ENCODE results near the gene ABL1. TPM values are rescaled to one million over a fixed set of nuclear protein-coding genes. Genes with fewer than 3 reads are reported as not detected.
A peak's percentile ranks its signal among the peaks of the same experiment; 100 is the strongest.

Gene ABL1
- total and polyA plus RNA-seq, 2 of the 13 experiments (the other 11 are each of a cell fraction or from before 2014, with no cell fraction given) = 10.8 to 20.4 TPM

DNA sequence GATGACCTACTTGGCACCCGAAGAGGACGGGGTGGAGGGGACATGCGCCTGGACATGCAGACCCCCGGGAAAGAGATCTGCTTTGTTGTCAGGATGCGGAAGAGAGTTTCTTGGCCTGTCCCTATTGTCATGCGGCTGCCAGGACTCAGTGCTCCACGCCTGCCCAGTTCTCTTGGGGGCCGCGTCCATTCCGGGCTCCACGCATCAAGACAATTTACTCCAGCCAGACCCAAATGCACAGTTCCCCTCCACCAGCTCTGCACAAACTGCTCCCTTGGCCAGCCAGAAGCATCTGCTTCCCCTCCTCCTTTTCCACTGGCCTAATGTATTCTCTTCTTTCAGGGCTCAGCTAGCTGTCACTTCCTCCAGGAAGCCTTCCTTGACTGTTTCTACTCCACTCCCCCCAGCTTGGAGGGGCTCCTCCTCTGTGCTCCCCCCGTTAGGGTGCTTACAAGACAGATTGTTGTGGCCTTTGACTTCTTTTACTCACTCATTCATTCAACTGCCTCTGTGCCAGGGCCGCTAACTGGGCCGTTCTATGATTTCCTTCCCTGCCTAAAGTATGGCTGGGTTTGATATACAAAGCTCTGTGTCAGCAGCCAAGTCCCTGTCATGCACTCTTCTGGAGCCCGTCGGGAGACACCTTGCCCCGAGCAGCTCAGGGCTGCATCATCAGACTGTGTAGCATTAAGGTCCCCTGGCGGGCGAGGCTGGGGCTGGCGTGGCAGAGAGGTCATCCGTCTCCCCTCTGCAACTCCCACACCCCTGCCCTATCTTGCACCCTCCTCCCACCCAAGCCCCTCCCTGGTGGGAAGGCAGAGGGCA lies 97.4 kb downstream of the ABL1 start:
- FAIRE-seq (no peak), ATAC-seq (peak; percentile 49), DNase-seq (ENCODE audit: low spot score) (no peak)
- Histone ChIP-seq H3K36me3 (replicated peaks in 1 of 2; ENCODE audit: control insufficient read depth in 1 of 2, insufficient read depth in 2 of 2, low read length in 2 of 2) (no peaks in the 10 kb centered on the region), H3K79me2 (ENCODE audit: insufficient read depth, low read length) (no peaks in the 10 kb centered on the region), H3K4me1 (ENCODE audit: insufficient read depth, low read length) (peaks cover 52% of the 10 kb centered on the region), H3K9me3 (ENCODE audit: low read length) (no peaks in the 10 kb centered on the region), H3K4me3 (replicated peaks in 1 of 3; ENCODE audit: insufficient read depth in 1 of 3, low read depth in 2 of 3, low read length in 3 of 3) (no peak overlapping the region), H3K4me2 (ENCODE audit: low read depth, low read length) (no peak overlapping the region; the same call in 1 of the 2 replicates), H4K20me1 (ENCODE audit: insufficient read depth, low read length) (no peaks in the 10 kb centered on the region), H2AFZ (ENCODE audit: low read length) (no peak overlapping the region), H3K27me3 (ENCODE audit: control insufficient read depth in 1 of 2, insufficient read depth in 2 of 2, low read length in 2 of 2) (peaks cover 10 to 95% of the 10 kb centered on the region in 2 experiments; a peak in 4 of 5 replicates), H3K9ac (ENCODE audit: insufficient read depth, low read depth, low read length) (no peak overlapping the region), H3K27ac (ENCODE audit: extremely low read length, insufficient read depth, low read length) (no peak overlapping the region)
- intact Hi-C loops (cut with micrococcal nuclease; ENCODE audit: unreplicated experiment) (no loop called here), in situ Hi-C loops (cut with HindIII; ENCODE audit: extremely low pct_ligation_motif_present, low pct_unique_long_range_greater_than_20kb) (no loop called here)
- CTCF ChIA-PET (ENCODE audit: low intra/inter-chr PET ratio, low total read pairs) = no interaction called here
- TF ChIP-seq KLF9 (CRISPR knock-in tag; IDR thresholded peaks at IDR 0.05; ENCODE audit: low read depth) = no peak
- TF ChIP-seq STAG1 (CRISPR knock-in tag; IDR thresholded peaks at IDR 0.05) = peak; percentile 43
- TF ChIP-seq, protein P1, sequence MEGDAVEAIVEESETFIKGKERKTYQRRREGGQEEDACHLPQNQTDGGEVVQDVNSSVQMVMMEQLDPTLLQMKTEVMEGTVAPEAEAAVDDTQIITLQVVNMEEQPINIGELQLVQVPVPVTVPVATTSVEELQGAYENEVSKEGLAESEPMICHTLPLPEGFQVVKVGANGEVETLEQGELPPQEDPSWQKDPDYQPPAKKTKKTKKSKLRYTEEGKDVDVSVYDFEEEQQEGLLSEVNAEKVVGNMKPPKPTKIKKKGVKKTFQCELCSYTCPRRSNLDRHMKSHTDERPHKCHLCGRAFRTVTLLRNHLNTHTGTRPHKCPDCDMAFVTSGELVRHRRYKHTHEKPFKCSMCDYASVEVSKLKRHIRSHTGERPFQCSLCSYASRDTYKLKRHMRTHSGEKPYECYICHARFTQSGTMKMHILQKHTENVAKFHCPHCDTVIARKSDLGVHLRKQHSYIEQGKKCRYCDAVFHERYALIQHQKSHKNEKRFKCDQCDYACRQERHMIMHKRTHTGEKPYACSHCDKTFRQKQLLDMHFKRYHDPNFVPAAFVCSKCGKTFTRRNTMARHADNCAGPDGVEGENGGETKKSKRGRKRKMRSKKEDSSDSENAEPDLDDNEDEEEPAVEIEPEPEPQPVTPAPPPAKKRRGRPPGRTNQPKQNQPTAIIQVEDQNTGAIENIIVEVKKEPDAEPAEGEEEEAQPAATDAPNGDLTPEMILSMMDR (CRISPR knock-in tag; IDR thresholded peaks at IDR 0.05) = peak; percentile 38
- TF ChIP-seq, protein P2, sequence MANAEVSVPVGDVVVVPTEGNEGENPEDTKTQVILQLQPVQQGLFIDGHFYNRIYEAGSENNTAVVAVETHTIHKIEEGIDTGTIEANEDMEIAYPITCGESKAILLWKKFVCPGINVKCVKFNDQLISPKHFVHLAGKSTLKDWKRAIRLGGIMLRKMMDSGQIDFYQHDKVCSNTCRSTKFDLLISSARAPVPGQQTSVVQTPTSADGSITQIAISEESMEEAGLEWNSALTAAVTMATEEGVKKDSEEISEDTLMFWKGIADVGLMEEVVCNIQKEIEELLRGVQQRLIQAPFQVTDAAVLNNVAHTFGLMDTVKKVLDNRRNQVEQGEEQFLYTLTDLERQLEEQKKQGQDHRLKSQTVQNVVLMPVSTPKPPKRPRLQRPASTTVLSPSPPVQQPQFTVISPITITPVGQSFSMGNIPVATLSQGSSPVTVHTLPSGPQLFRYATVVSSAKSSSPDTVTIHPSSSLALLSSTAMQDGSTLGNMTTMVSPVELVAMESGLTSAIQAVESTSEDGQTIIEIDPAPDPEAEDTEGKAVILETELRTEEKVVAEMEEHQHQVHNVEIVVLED (CRISPR knock-in tag; IDR thresholded peaks at IDR 0.05; ENCODE audit: borderline replicate concordance) = no peak
- TF ChIP-seq, protein P3, sequence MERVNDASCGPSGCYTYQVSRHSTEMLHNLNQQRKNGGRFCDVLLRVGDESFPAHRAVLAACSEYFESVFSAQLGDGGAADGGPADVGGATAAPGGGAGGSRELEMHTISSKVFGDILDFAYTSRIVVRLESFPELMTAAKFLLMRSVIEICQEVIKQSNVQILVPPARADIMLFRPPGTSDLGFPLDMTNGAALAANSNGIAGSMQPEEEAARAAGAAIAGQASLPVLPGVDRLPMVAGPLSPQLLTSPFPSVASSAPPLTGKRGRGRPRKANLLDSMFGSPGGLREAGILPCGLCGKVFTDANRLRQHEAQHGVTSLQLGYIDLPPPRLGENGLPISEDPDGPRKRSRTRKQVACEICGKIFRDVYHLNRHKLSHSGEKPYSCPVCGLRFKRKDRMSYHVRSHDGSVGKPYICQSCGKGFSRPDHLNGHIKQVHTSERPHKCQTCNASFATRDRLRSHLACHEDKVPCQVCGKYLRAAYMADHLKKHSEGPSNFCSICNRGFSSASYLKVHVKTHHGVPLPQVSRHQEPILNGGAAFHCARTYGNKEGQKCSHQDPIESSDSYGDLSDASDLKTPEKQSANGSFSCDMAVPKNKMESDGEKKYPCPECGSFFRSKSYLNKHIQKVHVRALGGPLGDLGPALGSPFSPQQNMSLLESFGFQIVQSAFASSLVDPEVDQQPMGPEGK (CRISPR knock-in tag; IDR thresholded peaks at IDR 0.05) = 0 out of 2 replicates have a peak, but pooled peaks have one; percentile 6
- TF ChIP-seq, protein P4, sequence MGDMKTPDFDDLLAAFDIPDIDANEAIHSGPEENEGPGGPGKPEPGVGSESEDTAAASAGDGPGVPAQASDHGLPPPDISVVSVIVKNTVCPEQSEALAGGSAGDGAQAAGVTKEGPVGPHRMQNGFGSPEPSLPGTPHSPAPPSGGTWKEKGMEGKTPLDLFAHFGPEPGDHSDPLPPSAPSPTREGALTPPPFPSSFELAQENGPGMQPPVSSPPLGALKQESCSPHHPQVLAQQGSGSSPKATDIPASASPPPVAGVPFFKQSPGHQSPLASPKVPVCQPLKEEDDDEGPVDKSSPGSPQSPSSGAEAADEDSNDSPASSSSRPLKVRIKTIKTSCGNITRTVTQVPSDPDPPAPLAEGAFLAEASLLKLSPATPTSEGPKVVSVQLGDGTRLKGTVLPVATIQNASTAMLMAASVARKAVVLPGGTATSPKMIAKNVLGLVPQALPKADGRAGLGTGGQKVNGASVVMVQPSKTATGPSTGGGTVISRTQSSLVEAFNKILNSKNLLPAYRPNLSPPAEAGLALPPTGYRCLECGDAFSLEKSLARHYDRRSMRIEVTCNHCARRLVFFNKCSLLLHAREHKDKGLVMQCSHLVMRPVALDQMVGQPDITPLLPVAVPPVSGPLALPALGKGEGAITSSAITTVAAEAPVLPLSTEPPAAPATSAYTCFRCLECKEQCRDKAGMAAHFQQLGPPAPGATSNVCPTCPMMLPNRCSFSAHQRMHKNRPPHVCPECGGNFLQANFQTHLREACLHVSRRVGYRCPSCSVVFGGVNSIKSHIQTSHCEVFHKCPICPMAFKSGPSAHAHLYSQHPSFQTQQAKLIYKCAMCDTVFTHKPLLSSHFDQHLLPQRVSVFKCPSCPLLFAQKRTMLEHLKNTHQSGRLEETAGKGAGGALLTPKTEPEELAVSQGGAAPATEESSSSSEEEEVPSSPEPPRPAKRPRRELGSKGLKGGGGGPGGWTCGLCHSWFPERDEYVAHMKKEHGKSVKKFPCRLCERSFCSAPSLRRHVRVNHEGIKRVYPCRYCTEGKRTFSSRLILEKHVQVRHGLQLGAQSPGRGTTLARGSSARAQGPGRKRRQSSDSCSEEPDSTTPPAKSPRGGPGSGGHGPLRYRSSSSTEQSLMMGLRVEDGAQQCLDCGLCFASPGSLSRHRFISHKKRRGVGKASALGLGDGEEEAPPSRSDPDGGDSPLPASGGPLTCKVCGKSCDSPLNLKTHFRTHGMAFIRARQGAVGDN (CRISPR knock-in tag; IDR thresholded peaks at IDR 0.05) = 0 out of 2 replicates have a peak, but pooled peaks have one; percentile 9
- TF ChIP-seq, protein P5, sequence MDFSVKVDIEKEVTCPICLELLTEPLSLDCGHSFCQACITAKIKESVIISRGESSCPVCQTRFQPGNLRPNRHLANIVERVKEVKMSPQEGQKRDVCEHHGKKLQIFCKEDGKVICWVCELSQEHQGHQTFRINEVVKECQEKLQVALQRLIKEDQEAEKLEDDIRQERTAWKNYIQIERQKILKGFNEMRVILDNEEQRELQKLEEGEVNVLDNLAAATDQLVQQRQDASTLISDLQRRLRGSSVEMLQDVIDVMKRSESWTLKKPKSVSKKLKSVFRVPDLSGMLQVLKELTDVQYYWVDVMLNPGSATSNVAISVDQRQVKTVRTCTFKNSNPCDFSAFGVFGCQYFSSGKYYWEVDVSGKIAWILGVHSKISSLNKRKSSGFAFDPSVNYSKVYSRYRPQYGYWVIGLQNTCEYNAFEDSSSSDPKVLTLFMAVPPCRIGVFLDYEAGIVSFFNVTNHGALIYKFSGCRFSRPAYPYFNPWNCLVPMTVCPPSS (IDR thresholded peaks at IDR 0.05) = no peak
- 55% methylated on average over 15 of the region's 21 CpGs for WGBS (ENCODE audit: low lambda C conversion rate)
- POLR2A ChIA-PET = no interaction called here
- no TSS peak for BruUV-seq (replicated peaks)

Data from HepG2 (cell line).